Right forelimb (tissue), 1 donor: Measurements from ENCODE around the gene RHOB.
"Not testable (repeated sequence)": the region's sequence is repeated elsewhere in the genome, so short reads cannot be mapped to it uniquely, and the experiment has no call there.

ENCODE experiments used
- DNase-seq: peaks from one replicate; pipeline ENCODE4 v3.0.0-alpha.2; 2018

Gene RHOB

DNA sequence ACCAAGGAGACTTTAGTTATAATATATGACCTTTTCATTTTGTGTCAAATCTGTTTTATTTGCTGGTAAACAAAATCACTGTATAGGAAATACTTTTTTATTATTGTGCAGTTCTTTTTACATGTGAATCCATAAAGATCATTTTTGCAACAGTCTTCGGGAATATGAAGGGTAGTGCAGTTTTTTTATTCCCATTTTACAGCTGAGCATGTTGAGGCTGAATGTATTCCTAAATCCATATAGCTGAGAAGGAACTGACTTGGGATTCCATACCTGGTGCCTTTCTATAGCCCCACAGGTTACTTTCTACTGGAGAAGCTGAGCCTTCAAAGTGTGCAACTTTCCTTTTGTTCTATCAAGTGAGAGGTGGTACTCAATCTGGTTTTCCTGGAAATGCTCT is 29.6 kb downstream of the RHOB start:
- DNase-seq = no peak

DNA sequence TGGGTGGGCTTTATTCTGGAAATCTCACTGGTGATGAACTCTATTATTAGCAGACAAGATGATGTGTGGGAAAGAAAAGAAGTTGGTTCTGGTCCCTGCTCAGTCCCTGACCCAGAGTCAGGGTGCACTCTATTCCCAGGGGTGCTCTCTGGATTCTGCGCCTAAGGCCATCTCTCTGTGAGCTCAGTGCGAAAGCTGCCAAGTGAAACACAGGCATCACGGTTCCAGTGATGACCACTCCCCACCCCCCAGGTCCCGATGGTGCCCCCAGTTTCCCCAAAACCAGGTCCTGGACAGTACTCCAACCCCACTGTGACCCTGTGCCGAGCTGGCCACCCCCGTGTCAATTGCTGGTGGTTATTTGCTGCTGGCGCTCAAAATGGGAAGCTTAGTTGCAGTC is 30.1 kb downstream of the RHOB start:
- no peak for DNase-seq

DNA sequence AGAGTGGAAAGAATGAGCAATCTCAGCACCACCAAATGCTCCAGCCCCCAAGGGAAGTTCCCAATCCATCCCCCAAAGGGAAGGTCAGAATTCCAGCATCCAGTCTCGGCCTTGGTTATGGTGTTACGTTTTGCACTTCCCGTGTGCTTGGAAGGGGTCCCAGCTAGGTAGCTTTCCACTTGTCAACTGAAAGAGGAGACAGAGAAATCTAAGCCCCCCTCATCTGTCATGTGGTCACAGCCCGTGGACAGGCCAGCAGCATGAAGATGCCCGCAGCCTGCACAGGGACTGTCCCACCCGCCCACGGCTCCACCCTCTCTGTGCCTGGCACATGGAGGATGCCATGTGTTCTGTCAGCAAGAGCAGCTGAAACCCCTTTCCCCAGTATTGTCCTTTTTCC is 32.1 kb downstream of the RHOB start:
- DNase-seq = no peak

DNA sequence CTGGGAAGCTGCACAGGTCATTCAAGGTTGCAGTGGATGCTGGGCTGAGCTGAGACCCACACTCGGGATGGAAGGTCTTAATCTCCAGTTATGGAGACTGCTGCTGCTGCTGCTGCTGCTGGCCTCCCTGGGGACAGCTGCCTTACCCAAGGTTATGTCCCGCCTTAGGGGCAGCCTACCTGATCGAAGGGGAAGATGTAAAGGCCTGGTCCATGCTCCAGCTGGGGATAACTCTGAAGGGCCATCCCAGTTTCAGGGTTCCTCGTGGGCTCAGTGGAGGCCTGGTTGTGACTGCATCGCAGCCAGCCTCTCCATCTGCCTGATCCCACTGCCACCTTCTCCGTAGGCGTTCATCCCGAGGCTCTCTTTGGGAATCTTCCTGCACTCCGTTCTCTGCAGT is 33.0 kb downstream of the RHOB start:
- no peak for DNase-seq

DNA sequence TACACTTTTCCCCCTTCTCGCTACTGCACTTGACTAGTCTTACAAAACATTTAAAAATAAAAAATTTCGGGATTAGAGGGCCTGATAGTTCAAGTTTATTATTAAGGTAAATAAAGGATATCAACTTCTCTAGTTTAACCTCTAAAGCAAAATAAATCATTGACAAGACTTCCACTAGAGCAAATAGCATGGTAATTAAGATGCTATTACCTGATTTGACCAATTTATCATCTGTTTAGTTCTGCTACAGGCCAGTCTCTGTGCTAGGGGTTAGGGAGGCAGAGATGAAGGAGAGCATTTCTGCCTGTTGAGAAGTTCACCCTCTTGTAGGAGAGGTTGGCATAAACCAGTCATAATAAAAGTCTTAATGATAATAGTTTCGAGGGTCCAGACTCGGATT is 34.0 kb downstream of the RHOB start:
- no peak for DNase-seq

GRCh38 chr2:20481798-20482405 is 35.0 kb downstream of the RHOB start:
- DNase-seq = no peak

- DNase-seq = no peak
These were observed 35.9 kb downstream of the RHOB start for GRCh38 chr2:20482725-20483124.

GRCh38 chr2:20483194-20483895 is 36.5 kb downstream of the RHOB start:
- no peak for DNase-seq

DNA sequence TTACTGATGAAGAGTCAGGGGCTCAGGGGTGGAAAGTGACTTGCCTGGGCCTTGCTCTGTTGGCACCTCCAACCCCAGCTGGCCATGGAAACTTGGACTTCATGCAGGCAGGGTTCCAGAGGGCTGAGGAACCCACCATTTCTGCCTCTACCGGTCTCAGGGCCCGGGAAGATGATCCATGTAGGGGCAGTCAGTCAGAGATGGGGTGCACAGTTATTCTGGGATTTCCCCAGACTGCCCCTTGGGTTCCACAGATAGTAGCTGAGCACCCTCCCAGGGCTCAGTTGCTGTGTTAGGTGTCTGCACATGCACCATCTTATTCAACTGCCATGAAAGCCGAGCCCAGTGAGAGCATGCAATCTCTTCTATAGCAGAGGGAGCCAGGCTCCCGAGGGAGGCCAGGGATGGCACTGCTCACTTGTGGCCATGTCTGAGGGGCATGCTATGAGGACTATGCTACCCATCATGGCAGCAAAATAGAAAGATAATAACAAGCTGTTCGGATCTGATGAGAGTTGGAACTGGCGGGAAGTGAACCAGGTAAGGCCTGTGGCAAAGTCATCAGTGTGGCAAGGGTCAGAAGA is 37.3 kb downstream of the RHOB start:
- no peak for DNase-seq

DNA sequence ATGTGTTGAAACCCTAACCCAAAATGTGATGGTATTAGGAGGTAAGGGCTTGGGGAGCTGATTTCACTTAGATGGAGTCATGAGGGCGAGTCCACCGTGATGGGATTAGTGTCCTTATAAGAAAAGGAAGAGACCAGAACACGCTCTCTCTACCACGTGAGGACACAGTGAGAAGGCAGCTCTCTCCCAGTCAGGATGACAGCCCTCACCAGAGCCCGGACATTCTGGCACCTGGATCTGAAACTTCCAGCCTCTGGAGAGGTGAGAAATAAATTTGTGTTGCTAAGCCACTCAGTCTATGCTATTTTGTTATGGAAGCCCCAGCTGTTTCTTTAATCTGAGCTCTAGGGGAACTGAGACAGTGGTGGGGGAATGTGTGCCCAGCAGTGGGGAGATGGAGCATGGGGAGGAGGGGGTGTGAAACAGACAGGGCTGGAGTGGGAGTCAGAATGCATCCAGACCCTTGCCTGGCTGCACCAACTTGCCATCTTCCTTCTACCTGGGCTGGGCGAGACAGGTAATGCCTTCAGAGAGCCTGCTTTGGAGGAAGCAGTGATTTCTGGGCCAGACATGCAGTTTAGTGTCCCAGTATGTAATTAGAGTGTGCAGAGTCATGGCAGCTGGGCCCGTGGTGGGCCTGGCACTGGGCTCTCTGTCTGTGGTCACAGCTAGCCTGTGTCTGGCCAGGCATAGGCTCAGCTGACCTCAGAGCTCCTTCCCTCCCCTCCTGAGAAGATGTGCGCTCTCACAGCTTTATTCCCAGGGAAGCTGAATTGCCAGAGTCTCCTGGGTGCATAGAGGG is 38.1 kb downstream of the RHOB start:
- no peak for DNase-seq

- no peak for DNase-seq
These were observed 38.9 kb downstream of the RHOB start for GRCh38 chr2:20485612-20486388.

GRCh38 chr2:20486571-20486970 is 39.7 kb downstream of the RHOB start:
- DNase-seq = no peak

DNA sequence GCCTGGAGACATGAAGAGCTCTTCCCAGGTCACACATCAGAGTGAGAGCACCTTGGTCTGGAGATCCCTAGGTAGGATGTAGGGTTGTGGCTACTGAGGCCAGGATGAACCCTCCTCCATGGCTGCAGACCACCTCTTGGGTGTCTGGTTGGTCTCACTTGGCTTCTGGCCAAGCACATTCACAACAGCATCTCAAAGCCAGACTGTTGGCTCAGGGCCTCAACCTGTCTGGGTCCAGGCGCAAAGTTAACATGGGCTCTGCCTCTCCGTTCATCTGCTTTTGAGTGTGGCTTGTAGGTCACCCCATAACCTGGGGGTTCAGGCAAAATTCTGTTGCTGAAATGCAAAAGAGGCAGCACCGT is 40.1 kb downstream of the RHOB start:
- no peak for DNase-seq

DNA sequence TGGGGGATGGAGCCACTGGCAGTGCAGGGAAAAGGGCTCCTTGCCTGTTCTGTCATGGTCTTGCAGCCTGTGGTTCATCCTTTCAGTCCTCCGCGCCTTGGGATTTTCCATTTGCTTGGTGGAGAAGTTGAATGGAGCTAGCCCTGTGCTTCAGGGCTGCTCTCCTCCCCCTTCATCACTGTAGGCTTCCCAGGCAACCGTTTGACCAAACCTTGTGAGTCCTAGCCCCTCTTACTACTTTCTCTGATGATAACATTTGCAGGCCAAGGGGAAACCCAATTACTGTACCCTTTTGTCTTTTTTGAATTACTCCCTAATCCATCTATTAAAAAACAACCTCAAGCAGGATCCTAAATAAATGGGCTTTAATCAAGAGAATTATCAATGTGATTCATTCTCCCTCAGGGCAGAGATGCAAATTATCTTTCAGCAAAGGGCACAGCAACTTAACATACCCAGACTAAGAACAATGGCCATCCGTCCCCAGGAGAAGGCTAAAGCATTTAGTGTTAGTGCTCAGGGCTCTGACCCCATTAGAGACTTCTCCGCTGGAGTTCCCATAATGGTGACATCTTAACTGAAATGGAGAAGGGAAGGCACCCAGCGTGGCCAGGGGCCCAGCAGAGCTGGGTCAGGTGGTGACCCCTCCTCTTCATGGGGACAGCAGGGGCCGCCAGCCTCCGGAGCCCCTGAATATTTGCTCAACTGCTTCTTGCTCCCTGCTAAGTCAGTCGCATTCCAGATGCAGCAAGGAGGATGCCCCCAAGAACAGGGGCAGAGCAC is 40.7 kb downstream of the RHOB start:
- DNase-seq = no peak

- DNase-seq = no peak
These were observed 41.3 kb downstream of the RHOB start for GRCh38 chr2:20488201-20488641.

GRCh38 chr2:20488782-20489181 is 41.9 kb downstream of the RHOB start:
- DNase-seq = no peak

DNA sequence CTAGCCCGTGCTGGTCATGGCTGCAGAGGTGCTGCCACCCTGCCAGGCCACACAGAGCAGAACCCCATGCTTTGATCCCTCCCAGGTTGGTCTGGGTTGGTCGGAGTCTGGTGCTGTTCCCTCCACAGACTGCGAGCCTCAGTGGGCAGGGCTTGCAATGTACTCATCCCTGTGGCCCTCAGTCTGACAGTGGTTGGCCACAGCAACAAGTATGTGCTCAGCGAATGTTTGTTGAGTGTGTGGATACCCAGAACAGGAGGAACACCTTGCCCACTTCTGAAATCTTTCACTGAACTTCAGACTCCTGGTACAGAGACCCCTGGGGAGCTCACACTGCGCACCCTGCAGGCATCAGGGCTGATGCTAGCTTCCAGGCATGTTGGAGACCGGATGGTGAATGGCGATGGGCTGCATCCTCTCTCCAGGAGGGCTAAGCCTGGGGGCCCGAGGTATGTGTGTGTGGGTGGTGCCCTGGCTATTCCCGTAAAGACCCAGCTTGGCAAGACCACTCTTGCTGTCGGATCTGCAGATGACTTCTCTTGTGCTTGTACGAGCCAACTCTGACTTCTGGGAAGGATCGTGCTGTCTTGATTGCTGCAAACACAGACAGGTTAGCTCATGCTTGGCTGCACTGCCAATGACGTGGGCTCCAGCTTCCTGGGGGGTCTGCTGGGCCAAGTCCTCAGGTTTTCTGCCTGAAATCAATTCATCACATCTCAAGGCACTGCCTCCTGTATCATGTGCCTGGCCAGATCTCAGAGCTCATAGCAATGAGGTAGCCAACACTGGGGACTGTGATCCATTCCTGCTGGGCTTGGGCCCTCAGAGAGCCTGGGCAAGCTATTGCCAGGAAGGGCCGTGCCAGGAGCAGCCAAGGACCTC is 43.7 kb downstream of the RHOB start:
- peak; percentile 71 for DNase-seq

DNA sequence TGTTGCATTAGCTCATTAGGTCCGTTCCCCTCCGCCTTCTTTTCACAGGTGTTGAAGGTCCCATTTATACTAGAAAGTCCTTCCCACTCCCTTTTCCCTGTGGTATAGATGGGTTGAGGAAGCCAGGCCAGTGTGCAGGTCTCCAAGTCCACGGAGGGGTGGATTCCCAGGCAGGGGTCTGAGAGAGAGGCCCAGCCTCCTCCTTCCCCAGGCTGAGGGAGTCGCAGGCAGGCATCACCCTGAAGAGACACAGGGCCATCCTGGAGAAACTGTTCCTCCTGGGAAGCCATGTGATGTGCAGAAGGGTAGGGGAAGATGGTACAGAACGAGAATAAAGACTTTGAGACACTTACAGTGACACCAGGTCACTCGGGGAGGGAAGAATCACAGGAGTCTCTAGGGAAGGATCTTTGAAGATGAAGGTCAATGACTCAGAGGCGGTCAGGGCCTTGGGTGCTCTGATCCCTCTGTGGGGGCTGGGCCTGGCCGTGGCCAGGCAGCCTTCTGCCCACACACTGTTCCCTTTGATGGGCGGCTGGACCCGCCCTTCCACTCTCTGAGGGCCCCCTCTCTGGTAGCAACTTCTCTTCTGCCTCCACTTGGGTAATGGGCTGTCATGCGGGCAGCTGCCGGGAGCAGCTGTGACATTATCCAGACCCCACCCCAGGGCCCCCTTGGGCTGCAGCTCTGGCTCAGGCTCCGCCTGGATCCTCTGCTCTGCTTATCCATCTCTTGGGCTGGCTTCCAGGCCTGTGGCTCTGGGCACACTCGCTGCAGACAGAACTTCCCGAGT is 45.1 kb downstream of the RHOB start:
- peak; percentile 56 for DNase-seq

DNA sequence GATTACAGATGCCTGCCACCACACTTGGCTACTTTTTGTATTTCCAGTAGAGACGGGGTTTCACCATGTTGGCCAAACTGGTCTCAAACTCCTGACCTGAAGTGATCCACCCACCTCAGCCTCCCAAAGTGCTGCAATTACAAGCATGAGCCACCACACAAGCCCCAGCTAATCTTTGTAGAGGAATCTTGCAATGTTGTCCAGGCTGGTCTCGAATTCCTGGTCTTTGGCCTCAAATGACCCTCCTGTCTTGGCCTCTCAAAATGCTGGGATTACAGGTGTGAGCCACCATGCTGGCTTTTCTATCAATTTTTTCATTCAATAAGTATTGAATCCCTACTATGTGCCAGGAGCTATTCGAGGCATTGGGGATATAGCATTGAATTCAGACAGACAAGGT is 46.2 kb downstream of the RHOB start:
- DNase-seq = not testable (repeated sequence)

DNA sequence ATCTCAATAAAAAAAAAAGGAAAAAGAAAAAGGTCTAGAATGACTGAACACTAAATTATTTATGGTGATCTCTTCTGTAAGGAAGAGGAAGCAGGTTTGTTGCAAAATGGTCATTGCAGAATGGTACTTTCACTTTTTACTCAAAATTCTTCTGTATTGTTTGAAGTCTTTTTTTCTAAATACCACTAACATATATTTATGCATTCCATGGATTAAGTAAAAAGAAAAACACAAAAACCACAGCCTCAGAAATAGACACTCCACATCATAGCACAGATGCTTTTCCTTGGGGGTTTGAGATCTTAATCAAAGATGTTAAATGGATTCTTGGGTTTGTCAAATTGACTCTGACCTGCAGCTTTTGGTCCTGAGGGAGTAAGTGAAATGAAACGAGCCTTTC is 47.4 kb downstream of the RHOB start:
- no peak for DNase-seq
